Ascending aorta (tissue), 2 donors: ENCODE results near the gene HAVCR1. TPM values are rescaled to one million over a fixed set of nuclear protein-coding genes. Genes with fewer than 3 reads are reported as not detected.

ENCODE experiments used
- DNase-seq, 2 donors: peaks; one replicate each; pipeline ENCODE4 v3.0.0-alpha.2; 2019; ENCODE audit warnings: low spot score in 2 of 2
- H3K27ac ChIP-seq, 2 donors: fragments of 200-600 bp; sonication (generic); one replicate each; pipeline ENCODE4 v1.5.1; 2016 to 2017; ENCODE audit warnings: mild to moderate bottlenecking in 1 of 2
- H3K27me3 ChIP-seq: fragments of 200-600 bp; sonication (generic); one replicate; pipeline ENCODE4 v1.5.1; 2017
- H3K36me3 ChIP-seq, 2 donors: fragments of 200-600 bp; sonication (generic); one replicate each; pipeline ENCODE4 v1.5.1; 2016
- H3K4me1 ChIP-seq, 2 donors: fragments of 200-600 bp; sonication (generic); one replicate each; pipeline ENCODE4 v1.5.1; 2016 to 2017; ENCODE audit warnings: mild to moderate bottlenecking in 1 of 2
- H3K4me3 ChIP-seq, 2 donors: fragments of 200-600 bp; sonication (generic); one replicate each; pipeline ENCODE4 v1.5.1; 2016 to 2017; ENCODE audit warnings: mild to moderate bottlenecking in 1 of 2
- H3K9me3 ChIP-seq, 2 donors: fragments of 200-600 bp; sonication (generic); one replicate each; pipeline ENCODE4 v1.5.1; 2016
- intact Hi-C: fragments of 100-400 bp; cut with DNase I; formaldehyde crosslinking; loops from one replicate; pipeline ENCODE4 v1.15.1; 2023
- total RNA-seq: library from RNA; depleted of rRNA; stranded (reverse); fragments of >200 nt; gene quantifications from one replicate; pipeline ENCODE4 v1.1.0, GENCODE V29; 2016
- TF ChIP-seq, protein P1 (sequence below), 3 experiments: fragments of 200-600 bp in 2 of 3; fragments of 450-650 bp in 1 of 3; sonication (generic) in 2 of 3; IDR thresholded peaks; one replicate each; pipeline ENCODE4 v1.5.1; 2016 to 2019; ENCODE audit warnings: antibody characterized with exemption in 3 of 3, mild to moderate bottlenecking in 1 of 3, moderate library complexity in 1 of 3

The HAVCR1 gene
- total RNA-seq, 1 donor from 2014 or later: not detected

DNA sequence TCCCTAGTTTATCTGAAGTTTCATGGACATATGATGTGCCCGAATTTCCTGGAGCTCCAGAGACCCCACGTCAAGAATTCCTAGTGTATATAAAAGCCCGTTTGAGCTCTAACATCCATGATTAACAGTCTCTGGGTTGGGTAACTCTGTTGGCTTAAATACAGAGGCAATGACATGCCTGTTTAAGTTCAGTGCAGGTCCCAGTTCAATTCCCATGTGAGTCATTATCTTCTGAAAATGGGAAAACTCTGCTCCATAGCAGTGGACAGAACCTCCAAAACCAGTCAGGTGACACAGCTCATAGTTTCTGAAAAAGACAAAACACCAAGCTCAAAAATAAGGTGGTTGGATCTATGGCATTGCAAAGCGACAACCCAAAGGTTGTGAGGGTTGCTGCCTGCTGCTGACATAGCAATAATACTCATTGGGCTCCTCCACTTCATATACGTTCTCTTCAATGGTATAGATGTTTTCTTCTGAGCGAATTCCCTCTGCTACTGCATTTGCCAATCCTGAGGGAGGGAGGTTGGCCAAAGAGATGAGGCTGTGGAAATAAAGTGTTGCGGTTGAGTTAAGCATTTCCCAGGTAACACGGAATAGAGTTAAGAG lies 27.9 kb upstream of the HAVCR1 start:
- no peaks in the 10 kb centered on the region for H3K36me3 ChIP-seq
- H3K9me3 ChIP-seq: no peaks in the 10 kb centered on the region
- intact Hi-C loops: no loop called here
- H3K27me3 ChIP-seq: no peaks in the 10 kb centered on the region
- H3K4me1 ChIP-seq: no peaks in the 10 kb centered on the region
- H3K27ac ChIP-seq: no peak overlapping the region
- H3K4me3 ChIP-seq: no peak overlapping the region
- TF ChIP-seq, protein P1, sequence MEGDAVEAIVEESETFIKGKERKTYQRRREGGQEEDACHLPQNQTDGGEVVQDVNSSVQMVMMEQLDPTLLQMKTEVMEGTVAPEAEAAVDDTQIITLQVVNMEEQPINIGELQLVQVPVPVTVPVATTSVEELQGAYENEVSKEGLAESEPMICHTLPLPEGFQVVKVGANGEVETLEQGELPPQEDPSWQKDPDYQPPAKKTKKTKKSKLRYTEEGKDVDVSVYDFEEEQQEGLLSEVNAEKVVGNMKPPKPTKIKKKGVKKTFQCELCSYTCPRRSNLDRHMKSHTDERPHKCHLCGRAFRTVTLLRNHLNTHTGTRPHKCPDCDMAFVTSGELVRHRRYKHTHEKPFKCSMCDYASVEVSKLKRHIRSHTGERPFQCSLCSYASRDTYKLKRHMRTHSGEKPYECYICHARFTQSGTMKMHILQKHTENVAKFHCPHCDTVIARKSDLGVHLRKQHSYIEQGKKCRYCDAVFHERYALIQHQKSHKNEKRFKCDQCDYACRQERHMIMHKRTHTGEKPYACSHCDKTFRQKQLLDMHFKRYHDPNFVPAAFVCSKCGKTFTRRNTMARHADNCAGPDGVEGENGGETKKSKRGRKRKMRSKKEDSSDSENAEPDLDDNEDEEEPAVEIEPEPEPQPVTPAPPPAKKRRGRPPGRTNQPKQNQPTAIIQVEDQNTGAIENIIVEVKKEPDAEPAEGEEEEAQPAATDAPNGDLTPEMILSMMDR (IDR thresholded peaks at IDR 0.05): no peak
- DNase-seq: no peak

- H3K27me3 ChIP-seq: no peaks in the 10 kb centered on the region
- no peaks in the 10 kb centered on the region for H3K36me3 ChIP-seq
- H3K4me1 ChIP-seq: no peaks in the 10 kb centered on the region
- no peak overlapping the region for H3K27ac ChIP-seq
- no peaks in the 10 kb centered on the region for H3K9me3 ChIP-seq
- DNase-seq: no peak
- intact Hi-C loops: no loop called here
- TF ChIP-seq, protein P1 (IDR thresholded peaks at IDR 0.05): no peak
- H3K4me3 ChIP-seq: no peak overlapping the region
Observed at GRCh38 chr5:157085930-157086329, 27.0 kb upstream of the HAVCR1 start.

DNA sequence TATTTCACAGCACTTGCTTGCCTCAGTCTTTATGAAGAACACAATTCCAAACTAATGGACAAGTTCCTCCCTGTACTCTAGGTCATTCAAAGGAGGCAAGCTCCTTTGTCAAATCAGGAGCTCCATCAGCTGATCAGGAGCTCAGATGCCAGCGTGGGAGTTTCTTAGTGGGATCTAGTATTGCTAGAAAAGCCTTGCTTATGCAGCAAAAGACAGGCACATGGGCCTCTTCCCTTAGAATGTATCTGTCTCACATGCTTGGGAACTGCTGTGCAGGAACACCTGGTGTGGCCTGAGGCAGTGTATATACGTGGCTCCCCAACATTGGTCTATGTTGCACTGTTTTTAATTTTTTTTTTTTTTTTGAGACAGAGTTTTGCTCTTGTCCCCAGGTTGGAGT lies 21.4 kb upstream of the HAVCR1 start:
- Histone ChIP-seq H3K4me3 (no peak overlapping the region), H3K9me3 (no peaks in the 10 kb centered on the region), H3K4me1 (no peaks in the 10 kb centered on the region), H3K27me3 (no peaks in the 10 kb centered on the region), H3K36me3 (no peaks in the 10 kb centered on the region), H3K27ac (no peak overlapping the region)
- TF ChIP-seq, protein P1 (IDR thresholded peaks at IDR 0.05): no peak
- intact Hi-C loops: no loop called here
- no peak for DNase-seq

DNA sequence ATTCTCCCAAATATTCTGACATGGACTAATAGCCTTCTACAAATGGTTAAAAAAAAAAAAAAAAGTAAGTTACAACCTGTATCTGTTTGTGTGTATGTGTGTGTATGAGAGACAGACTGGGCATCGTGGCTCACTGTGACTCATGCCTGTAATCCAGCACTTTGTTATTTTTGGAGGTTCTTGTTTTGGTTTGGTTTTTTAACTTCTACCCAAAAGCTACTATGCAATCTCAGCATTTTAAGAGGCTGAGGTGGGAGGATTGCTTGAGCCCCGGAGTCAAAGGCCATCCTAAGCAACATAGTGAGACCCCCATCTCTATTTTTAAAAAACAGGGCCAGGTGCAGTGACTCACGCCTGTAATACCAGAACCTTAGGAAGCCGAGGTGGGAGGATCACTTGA lies 17.6 kb upstream of the HAVCR1 start:
- no peak overlapping the region for H3K4me3 ChIP-seq
- no peaks in the 10 kb centered on the region for H3K36me3 ChIP-seq
- intact Hi-C loops: no loop called here
- H3K27me3 ChIP-seq: no peaks in the 10 kb centered on the region
- no peak for DNase-seq
- H3K27ac ChIP-seq: no peak overlapping the region
- TF ChIP-seq, protein P1 (IDR thresholded peaks at IDR 0.05): no peak
- H3K9me3 ChIP-seq: no peaks in the 10 kb centered on the region
- H3K4me1 ChIP-seq: no peaks in the 10 kb centered on the region

DNA sequence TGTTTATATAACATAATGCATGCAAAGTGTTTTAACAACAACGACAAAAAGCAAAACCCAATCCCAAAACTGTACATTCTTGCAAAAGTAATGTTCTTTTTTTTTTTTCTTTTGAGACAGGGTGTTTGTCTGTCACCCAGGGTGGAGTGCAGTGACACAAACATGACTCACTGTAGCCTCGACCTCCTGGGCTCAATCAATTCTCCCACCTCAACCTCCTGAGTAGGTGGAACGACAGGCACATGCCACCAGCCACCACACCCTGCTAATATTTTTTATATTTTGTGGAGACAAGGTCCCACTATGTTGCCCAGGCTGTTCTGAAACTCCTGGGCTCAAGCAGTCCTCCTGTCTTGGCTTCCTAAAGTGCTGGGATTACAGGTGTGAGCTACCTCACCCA lies 13.6 kb upstream of the HAVCR1 start:
- Histone ChIP-seq H3K9me3 (no peaks in the 10 kb centered on the region), H3K4me1 (no peaks in the 10 kb centered on the region), H3K4me3 (no peak overlapping the region), H3K27me3 (no peaks in the 10 kb centered on the region), H3K27ac (no peak overlapping the region), H3K36me3 (no peaks in the 10 kb centered on the region)
- DNase-seq: no peak
- intact Hi-C loops: no loop called here
- TF ChIP-seq, protein P1 (IDR thresholded peaks at IDR 0.05): no peak

DNA sequence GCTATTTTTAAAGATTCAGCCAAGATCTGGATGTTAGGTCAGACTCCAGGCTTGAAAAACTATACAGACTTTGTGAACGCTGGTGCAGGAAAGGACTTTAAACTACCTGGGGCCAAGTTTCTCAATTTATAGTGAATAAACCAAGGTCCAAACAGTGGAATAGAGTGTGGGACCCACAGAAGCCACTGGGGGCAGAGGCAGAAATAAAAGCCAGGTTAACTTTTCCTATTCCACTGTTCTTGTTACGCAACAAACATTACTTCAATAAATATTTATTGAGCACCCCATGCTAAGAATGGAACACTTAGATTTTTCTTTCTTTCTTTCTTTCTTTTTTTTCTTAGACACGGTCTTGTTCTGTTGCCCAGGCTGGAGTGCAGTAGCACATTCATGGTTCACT lies 11.0 kb upstream of the HAVCR1 start:
- intact Hi-C loops: no loop called here
- no peak for DNase-seq
- Histone ChIP-seq H3K27ac (no peak overlapping the region), H3K9me3 (no peaks in the 10 kb centered on the region), H3K4me1 (no peaks in the 10 kb centered on the region), H3K27me3 (no peaks in the 10 kb centered on the region), H3K4me3 (no peak overlapping the region), H3K36me3 (no peaks in the 10 kb centered on the region)
- TF ChIP-seq, protein P1 (IDR thresholded peaks at IDR 0.05): no peak
